ENCODE data around the gene TSPEAR. TPM values are rescaled to one million over a fixed set of nuclear protein-coding genes. Genes with fewer than 3 reads are reported as not detected.

The TSPEAR gene
- total RNA-seq, 1 donor from 2014 or later = not detected

DNA sequence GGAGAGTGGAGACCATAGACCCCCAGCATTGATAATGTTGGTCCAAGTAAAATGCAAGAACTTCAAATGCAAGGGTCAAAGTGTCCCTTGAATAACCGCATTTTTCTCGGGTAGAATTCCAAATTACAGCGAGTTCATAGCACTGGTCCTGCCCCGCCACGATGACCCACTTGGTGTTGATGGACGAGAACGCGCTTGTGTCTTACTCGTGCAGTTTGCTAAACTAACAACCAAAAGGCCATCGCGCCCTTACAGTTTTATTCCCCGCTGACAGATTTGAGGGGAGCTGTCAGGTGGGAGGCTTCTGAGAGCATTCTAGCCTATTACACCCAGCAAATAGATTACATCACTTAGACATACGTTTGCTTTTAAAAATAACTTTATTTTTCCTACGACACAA is 17.3 kb upstream of the TSPEAR start:
- H3K4me3 ChIP-seq (ENCODE audit: low read depth, low read length) = no peak overlapping the region
- TF ChIP-seq, protein P1, sequence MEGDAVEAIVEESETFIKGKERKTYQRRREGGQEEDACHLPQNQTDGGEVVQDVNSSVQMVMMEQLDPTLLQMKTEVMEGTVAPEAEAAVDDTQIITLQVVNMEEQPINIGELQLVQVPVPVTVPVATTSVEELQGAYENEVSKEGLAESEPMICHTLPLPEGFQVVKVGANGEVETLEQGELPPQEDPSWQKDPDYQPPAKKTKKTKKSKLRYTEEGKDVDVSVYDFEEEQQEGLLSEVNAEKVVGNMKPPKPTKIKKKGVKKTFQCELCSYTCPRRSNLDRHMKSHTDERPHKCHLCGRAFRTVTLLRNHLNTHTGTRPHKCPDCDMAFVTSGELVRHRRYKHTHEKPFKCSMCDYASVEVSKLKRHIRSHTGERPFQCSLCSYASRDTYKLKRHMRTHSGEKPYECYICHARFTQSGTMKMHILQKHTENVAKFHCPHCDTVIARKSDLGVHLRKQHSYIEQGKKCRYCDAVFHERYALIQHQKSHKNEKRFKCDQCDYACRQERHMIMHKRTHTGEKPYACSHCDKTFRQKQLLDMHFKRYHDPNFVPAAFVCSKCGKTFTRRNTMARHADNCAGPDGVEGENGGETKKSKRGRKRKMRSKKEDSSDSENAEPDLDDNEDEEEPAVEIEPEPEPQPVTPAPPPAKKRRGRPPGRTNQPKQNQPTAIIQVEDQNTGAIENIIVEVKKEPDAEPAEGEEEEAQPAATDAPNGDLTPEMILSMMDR (conservative IDR thresholded peaks at IDR 0.05; ENCODE audit: low read depth, low read length) = no peak

DNA sequence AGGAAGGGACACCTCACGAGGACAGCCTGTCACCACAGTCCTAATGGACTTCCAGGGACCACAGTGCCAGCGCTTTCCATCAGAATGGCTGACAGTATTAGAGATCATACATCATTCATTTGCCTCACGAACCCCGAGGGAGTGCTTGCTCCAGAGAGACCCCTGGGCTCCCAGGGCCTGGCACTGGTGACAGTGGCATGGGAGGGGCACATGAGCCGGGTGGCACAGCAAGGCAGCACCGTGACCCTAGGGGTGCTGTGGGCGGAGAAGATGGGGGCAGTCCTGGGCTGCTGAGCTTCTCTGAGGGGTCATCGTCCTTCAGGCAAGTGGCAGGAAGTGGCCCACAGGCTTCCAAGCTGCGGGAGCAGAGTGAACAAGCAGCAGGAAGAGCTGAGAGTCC is 16.4 kb upstream of the TSPEAR start:
- H3K4me3 ChIP-seq (ENCODE audit: low read depth, low read length) = no peak overlapping the region
- DNase-seq (ENCODE audit: low read depth) = no peak
- TF ChIP-seq, protein P1 (conservative IDR thresholded peaks at IDR 0.05; ENCODE audit: low read depth, low read length) = no peak

More for the DNA sequence above, 17.3 kb upstream of the TSPEAR start:
- no peak for DNase-seq (ENCODE audit: low read depth)

DNA sequence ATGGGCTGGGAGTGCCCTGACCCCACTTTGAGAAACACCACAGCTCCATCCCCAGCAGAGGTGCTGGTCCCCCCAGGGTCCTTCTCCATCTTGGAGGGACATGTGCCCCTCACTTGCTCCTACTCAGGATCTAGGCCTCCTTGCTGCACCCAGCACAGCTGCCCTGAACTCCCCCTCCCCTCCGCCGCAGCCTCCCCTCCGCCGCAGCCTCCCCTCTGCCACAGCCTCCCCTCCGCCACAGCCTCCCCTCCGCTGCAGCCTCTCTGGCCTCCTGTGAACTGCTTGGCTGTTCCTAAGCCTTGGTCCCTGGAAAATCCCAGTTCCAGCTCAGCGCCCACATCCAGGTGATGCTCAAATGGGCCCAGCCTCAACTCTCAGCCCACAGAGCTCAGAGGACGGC is 15.9 kb upstream of the TSPEAR start:
- no peak for DNase-seq (ENCODE audit: low read depth)
- TF ChIP-seq, protein P1 (conservative IDR thresholded peaks at IDR 0.05; ENCODE audit: low read depth, low read length) = no peak

DNA sequence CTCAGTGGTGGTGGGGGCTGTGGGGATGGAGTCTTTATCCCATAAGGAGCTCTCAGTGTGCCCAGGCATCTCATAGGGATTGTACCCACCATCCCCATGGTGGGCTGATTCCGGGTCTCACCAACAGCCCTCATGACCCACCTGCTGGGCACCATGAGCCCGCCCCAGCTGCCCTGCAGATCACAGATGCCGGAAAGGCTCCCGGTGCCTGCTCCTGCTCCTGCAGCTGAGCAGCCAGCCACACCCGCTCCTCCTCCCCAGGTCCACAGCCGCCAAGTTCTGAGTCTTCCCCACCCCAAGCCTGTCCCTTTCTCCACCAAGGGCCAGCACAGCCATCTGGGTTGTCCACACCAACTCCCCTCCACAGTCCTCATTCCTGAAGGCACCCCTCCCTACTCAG is 15.5 kb upstream of the TSPEAR start:
- DNase-seq (ENCODE audit: low read depth) = no peak
- no peak overlapping the region for H3K4me3 ChIP-seq (ENCODE audit: low read depth, low read length)
- TF ChIP-seq, protein P1 (conservative IDR thresholded peaks at IDR 0.05; ENCODE audit: low read depth, low read length) = no peak

More for the DNA sequence above, 15.9 kb upstream of the TSPEAR start:
- H3K4me3 ChIP-seq (ENCODE audit: low read depth, low read length) = no peak overlapping the region

DNA sequence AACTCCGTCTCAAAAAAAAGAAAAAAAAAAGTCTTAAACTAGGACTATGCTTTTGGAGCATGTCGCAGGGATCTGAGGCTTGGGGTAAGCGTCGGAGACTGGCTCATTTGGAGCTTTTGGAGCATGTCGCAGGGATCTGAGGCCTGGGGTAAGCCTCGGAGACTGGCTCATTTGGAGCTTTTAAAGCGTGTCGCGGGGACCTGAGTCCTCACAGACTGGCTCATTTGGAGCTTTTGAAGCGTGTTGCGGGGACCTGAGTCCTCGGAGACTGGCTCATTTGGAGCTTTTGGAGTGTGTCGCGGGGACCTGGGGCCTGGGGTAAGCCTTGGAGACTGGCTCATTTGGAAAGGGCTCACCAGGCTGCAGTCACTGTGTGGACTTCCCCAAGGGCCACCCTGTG is 13.6 kb upstream of the TSPEAR start:
- DNase-seq (ENCODE audit: low read depth) = no peak
- no peak overlapping the region for H3K4me3 ChIP-seq (ENCODE audit: low read depth, low read length)
- TF ChIP-seq, protein P1 (conservative IDR thresholded peaks at IDR 0.05; ENCODE audit: low read depth, low read length) = no peak

DNA sequence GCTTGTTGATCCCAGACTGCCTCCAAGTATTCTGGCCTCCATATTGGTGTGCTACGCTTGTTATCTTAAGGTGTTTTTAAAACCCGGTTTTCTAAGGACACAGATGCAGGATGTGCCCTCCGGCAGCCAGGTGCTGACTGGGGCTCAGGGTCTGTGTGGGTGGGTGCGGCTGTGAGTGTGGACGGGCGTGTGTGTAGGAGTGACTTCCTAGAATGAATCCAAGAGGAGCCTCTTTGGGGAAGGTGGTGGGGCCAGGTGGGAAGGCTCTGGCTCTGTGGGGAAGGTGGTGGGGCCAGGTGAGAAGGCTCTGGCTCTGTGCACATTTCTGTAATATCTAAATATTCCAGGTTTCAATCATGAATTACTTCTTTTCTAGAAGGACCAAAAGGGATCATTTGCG is 12.8 kb upstream of the TSPEAR start:
- H3K4me3 ChIP-seq (ENCODE audit: low read depth, low read length) = no peak overlapping the region
- no peak for DNase-seq (ENCODE audit: low read depth)
- TF ChIP-seq, protein P1 (conservative IDR thresholded peaks at IDR 0.05; ENCODE audit: low read depth, low read length) = no peak

Measured in epithelial cell of proximal tubule (primary cell).